Sigmoid colon (tissue), 4 donors: ENCODE data around the gene C4A.

Experiments
- EP300 ChIP-seq, 4 donors: sonication (generic); formaldehyde crosslinking; IDR thresholded peaks; one replicate each; pipeline ENCODE4 v1.6.1; 2017; ENCODE audit warnings: antibody characterized with exemption in 4 of 4
- POLR2A ChIP-seq, 2 donors: fragments of 450-650 bp; IDR thresholded peaks; one replicate each; pipeline ENCODE4 v1.6.1; 2016; ENCODE audit warnings: antibody characterized with exemption in 2 of 2, mild to moderate bottlenecking in 2 of 2, moderate library complexity in 2 of 2
- POLR2AphosphoS5 ChIP-seq, 4 donors: sonication (generic); formaldehyde crosslinking; IDR thresholded peaks; one replicate each; pipeline ENCODE4 v1.6.1; 2017; ENCODE audit warnings: antibody characterized with exemption in 4 of 4
- TF ChIP-seq, protein P1 (sequence below), 4 experiments: fragments of 450-650 bp in 3 of 4; fragments of 200-600 bp in 1 of 4; IDR thresholded peaks; one replicate each; pipeline ENCODE4 v1.5.1; 2016 to 2019; ENCODE audit warnings: antibody characterized with exemption in 4 of 4, mild to moderate bottlenecking in 3 of 4, moderate library complexity in 2 of 4

GRCh38 chr6:31968326-31968725 lies 13.5 kb upstream of the C4A start:
- TF ChIP-seq POLR2AphosphoS5 (IDR thresholded peaks at IDR 0.05) = no peak
- TF ChIP-seq, protein P1, sequence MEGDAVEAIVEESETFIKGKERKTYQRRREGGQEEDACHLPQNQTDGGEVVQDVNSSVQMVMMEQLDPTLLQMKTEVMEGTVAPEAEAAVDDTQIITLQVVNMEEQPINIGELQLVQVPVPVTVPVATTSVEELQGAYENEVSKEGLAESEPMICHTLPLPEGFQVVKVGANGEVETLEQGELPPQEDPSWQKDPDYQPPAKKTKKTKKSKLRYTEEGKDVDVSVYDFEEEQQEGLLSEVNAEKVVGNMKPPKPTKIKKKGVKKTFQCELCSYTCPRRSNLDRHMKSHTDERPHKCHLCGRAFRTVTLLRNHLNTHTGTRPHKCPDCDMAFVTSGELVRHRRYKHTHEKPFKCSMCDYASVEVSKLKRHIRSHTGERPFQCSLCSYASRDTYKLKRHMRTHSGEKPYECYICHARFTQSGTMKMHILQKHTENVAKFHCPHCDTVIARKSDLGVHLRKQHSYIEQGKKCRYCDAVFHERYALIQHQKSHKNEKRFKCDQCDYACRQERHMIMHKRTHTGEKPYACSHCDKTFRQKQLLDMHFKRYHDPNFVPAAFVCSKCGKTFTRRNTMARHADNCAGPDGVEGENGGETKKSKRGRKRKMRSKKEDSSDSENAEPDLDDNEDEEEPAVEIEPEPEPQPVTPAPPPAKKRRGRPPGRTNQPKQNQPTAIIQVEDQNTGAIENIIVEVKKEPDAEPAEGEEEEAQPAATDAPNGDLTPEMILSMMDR (IDR thresholded peaks at IDR 0.05) = no peak
- TF ChIP-seq POLR2A (IDR thresholded peaks at IDR 0.05) = no peak
- TF ChIP-seq EP300 (IDR thresholded peaks at IDR 0.05) = no peak
